HepG2 (cell line): Measurements from ENCODE around the gene ZNF225. TPM values are rescaled to one million over a fixed set of nuclear protein-coding genes. Genes with fewer than 3 reads are reported as not detected.

Experiments
- AKAP8 ChIP-seq: sonication (generic); formaldehyde crosslinking; IDR thresholded peaks from 2 replicates; pipeline ENCODE4 v1.5.1; 2020; ENCODE audit warnings: mild to moderate bottlenecking, missing genetic modification reagents
- ARNTL ChIP-seq: sonication (generic); formaldehyde crosslinking; IDR thresholded peaks from 2 replicates; pipeline ENCODE4 v1.4.0; 2020; ENCODE audit warnings: mild to moderate bottlenecking, missing genetic modification reagents
- DMAP1 ChIP-seq: IDR thresholded peaks from 2 replicates; pipeline ENCODE4 v1.6.1; 2016
- ELF1 ChIP-seq: sonication (generic); formaldehyde crosslinking; IDR thresholded peaks from 2 replicates; pipeline ENCODE4 v1.4.0; 2020; ENCODE audit warnings: missing genetic modification reagents
- GLI4 ChIP-seq: sonication (generic); formaldehyde crosslinking; IDR thresholded peaks from 2 replicates; pipeline ENCODE4 v1.5.1; 2020; ENCODE audit warnings: missing genetic modification reagents, mild to moderate bottlenecking, moderate library complexity, borderline replicate concordance
- GTF2F1 ChIP-seq: fragments of 150-350 bp; IDR thresholded peaks from 2 replicates; pipeline ENCODE4 v1.6.1; 2014; ENCODE audit warnings: low read length
- HMG20A ChIP-seq: IDR thresholded peaks from 2 replicates; pipeline ENCODE4 v1.6.1; 2016; ENCODE audit warnings: borderline replicate concordance
- MEIS1 ChIP-seq: sonication (generic); formaldehyde crosslinking; IDR thresholded peaks from 2 replicates; pipeline ENCODE4 v1.9.0; 2021; ENCODE audit warnings: mild to moderate bottlenecking, missing genetic modification reagents, moderate library complexity, borderline replicate concordance
- NFE2L2 ChIP-seq: fragments of 150-350 bp; IDR thresholded peaks from 2 replicates; pipeline ENCODE4 v1.6.1; 2014; ENCODE audit warnings: low read length
- REL ChIP-seq: sonication (generic); formaldehyde crosslinking; conservative IDR thresholded peaks from 2 replicates; pipeline ENCODE4 v1.8.0; 2022; ENCODE audit warnings: mild to moderate bottlenecking, missing genetic modification reagents, moderate library complexity
- ZBTB21 ChIP-seq: sonication (generic); formaldehyde crosslinking; IDR thresholded peaks from 2 replicates; pipeline ENCODE4 v1.4.0; 2020; ENCODE audit warnings: missing genetic modification reagents
- ZBTB42 ChIP-seq: sonication (generic); formaldehyde crosslinking; IDR thresholded peaks from 2 replicates; pipeline ENCODE4 v1.5.0; 2020; ENCODE audit warnings: mild to moderate bottlenecking, missing genetic modification reagents
- ZBTB8A ChIP-seq: sonication (generic); formaldehyde crosslinking; IDR thresholded peaks from 2 replicates; pipeline ENCODE4 v1.4.0; 2020; ENCODE audit warnings: mild to moderate bottlenecking, low read depth, missing genetic modification reagents, borderline replicate concordance
- ZFP1 ChIP-seq: IDR thresholded peaks from 2 replicates; pipeline ENCODE4 v1.6.1; 2016
- ZFP36L1 ChIP-seq: sonication (generic); formaldehyde crosslinking; IDR thresholded peaks from 2 replicates; pipeline ENCODE4 v1.8.0; 2022; ENCODE audit warnings: mild to moderate bottlenecking, missing genetic modification reagents, moderate library complexity
- ZFYVE20 ChIP-seq: sonication (generic); formaldehyde crosslinking; IDR thresholded peaks from 2 replicates; pipeline ENCODE4 v1.8.0; 2023; ENCODE audit warnings: low read depth, mild to moderate bottlenecking, moderate library complexity, missing genetic modification reagents, borderline replicate concordance
- ZNF224 ChIP-seq: sonication (generic); formaldehyde crosslinking; IDR thresholded peaks from 2 replicates; pipeline ENCODE4 v1.5.0; 2020; ENCODE audit warnings: mild to moderate bottlenecking, missing genetic modification reagents
- ZNF264 ChIP-seq: sonication (generic); formaldehyde crosslinking; IDR thresholded peaks from 2 replicates; pipeline ENCODE4 v1.4.0; 2020; ENCODE audit warnings: missing genetic modification reagents
- ZNF367 ChIP-seq: sonication (generic); formaldehyde crosslinking; IDR thresholded peaks from 2 replicates; pipeline ENCODE4 v1.4.0; 2020; ENCODE audit warnings: missing genetic modification reagents, borderline replicate concordance
- ZNF564 ChIP-seq: sonication (generic); formaldehyde crosslinking; IDR thresholded peaks from 2 replicates; pipeline ENCODE4 v1.8.1; 2023; ENCODE audit warnings: mild to moderate bottlenecking, missing genetic modification reagents
- ZNF644 ChIP-seq: IDR thresholded peaks from 2 replicates; pipeline ENCODE4 v1.6.1; 2016; ENCODE audit warnings: low read depth
- ZNF780A ChIP-seq: sonication (generic); formaldehyde crosslinking; IDR thresholded peaks from 2 replicates; pipeline ENCODE4 v1.8.0; 2022; ENCODE audit warnings: mild to moderate bottlenecking, missing genetic modification reagents, moderate library complexity
- ZNF850 ChIP-seq: sonication (generic); formaldehyde crosslinking; conservative IDR thresholded peaks from 2 replicates; pipeline ENCODE4 v1.9.0; 2021; ENCODE audit warnings: mild to moderate bottlenecking, missing genetic modification reagents
- ZSCAN25 ChIP-seq: sonication (generic); formaldehyde crosslinking; IDR thresholded peaks from 2 replicates; pipeline ENCODE4 v1.8.0; 2022; ENCODE audit warnings: mild to moderate bottlenecking, missing genetic modification reagents
- polyA plus RNA-seq, 8 experiments: library from polyadenylated mRNA; depleted of rRNA in 3 of 8; stranded (reverse) in 7 of 8; unstranded in 1 of 8; fragments of >200 nt; fragmentation: Illumina TruSeq in 4 of 8; extraction: Trizol in 4 of 8; gene quantifications; 2 replicates each; pipeline versions ENCODE4 v1.2.1 to v1.2.3, GENCODE V29; 2011 to 2016; ENCODE audit warnings: low read depth in 4 of 8, missing spikeins in 1 of 8, mixed read lengths in 1 of 8; ENCODE audit not compliant: insufficient read depth in 1 of 8
- total RNA-seq, 5 experiments: library from RNA; depleted of rRNA; stranded (reverse); fragments of >200 nt; fragmentation: Illumina TruSeq; extraction: Trizol; gene quantifications; 2 replicates each; pipeline ENCODE4 v1.2.3, GENCODE V29; 2016; ENCODE audit warnings: low read depth in 1 of 5
- TF ChIP-seq, protein P1 (sequence below), 2 experiments: fragments of 450-650 bp in 1 of 2; sonication (generic) in 1 of 2; formaldehyde crosslinking; IDR thresholded peaks; 2 replicates each; pipeline versions ENCODE4 v1.5.0 to v1.8.0; 2020 to 2022; ENCODE audit warnings: mild to moderate bottlenecking in 1 of 2, missing genetic modification reagents in 1 of 2
- TF ChIP-seq, protein P2 (sequence below): sonication (generic); formaldehyde crosslinking; IDR thresholded peaks from 2 replicates; pipeline ENCODE4 v1.5.0; 2020; ENCODE audit warnings: missing genetic modification reagents
- TF ChIP-seq, protein P3 (sequence below): sonication (generic); formaldehyde crosslinking; IDR thresholded peaks from 2 replicates; pipeline ENCODE4 v1.4.0; 2020; ENCODE audit warnings: mild to moderate bottlenecking, missing genetic modification reagents
- TF ChIP-seq, protein P4 (sequence below): sonication (generic); formaldehyde crosslinking; IDR thresholded peaks from 2 replicates; pipeline ENCODE4 v1.4.0; 2020; ENCODE audit warnings: missing genetic modification reagents

The ZNF225 gene
- total and polyA plus RNA-seq, 2 of the 13 experiments (the other 11 are each of a cell fraction or from before 2014, with no cell fraction given): 0.87 to 3.3 TPM

DNA sequence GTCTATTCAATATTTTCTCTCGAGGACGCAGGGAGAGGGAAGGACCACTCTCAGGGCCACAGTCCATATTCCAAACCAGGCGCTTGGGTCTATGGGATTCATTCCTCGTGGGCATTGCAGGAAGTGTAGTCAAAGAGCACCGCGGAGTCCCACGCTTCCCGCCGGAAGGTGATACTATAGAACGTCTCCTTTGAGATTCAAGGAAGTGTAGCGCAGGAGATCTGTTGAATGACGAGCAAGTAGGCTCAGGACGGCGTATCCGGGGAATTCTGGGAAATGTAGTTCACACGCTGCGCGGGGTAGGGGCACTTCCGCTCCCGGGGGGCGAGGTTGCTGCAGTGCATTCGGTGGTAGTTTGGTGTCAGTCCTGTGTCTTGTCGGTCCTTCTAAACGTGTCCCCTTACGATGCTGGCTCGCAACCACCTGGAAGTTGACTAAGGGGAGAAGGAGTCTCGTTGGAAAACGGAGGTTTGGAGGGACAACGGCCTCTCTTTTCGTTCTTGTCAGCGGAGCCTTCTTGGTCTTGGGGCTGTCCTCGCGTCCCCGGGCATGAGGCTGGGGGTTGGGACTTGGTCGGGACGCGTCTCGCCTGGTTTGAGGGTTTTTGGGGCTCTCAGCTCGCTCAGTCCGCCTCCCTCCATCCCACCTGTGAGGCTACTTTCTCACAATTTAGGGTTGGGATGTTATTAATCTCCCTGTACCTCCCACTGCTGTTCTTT, 41.2 kb upstream of the ZNF225 start, which contains the start of gene ZNF284 (continued):
- TF ChIP-seq ZFYVE20 (CRISPR knock-in tag) (no peak), HMG20A (no peak), MEIS1 (CRISPR knock-in tag) (no peak), ZNF367 (no peak), GLI4 (no peak; the same call in 1 of the 2 replicates), ZBTB8A (CRISPR knock-in tag) (no peak), ZFP1 (CRISPR knock-in tag) (no peak), ZBTB42 (CRISPR knock-in tag) (no peak), ZNF264 (0 out of 2 replicates have a peak, but pooled peaks have one; percentile 13), ZSCAN25 (CRISPR knock-in tag) (no peak; the same call in 1 of the 2 replicates), DMAP1 (CRISPR knock-in tag) (peak; percentile 63), ZNF224 (CRISPR knock-in tag) (no peak), ZBTB21 (peak; percentile 91), ARNTL (CRISPR knock-in tag) (no peak), ZNF780A (CRISPR knock-in tag) (no peak), REL (CRISPR knock-in tag) (no peak), AKAP8 (CRISPR knock-in tag) (no peak), ZNF564 (CRISPR knock-in tag) (0 out of 2 replicates have a peak, but pooled peaks have one; percentile 29), ZNF850 (CRISPR knock-in tag) (no peak), GTF2F1 (no peak), ELF1 (CRISPR knock-in tag) (peak; percentile 97), ZNF644 (no peak), NFE2L2 (no peak), ZFP36L1 (CRISPR knock-in tag) (no peak)
- TF ChIP-seq, protein P1, sequence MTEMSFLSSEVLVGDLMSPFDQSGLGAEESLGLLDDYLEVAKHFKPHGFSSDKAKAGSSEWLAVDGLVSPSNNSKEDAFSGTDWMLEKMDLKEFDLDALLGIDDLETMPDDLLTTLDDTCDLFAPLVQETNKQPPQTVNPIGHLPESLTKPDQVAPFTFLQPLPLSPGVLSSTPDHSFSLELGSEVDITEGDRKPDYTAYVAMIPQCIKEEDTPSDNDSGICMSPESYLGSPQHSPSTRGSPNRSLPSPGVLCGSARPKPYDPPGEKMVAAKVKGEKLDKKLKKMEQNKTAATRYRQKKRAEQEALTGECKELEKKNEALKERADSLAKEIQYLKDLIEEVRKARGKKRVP (CRISPR knock-in tag; IDR thresholded peaks at IDR 0.05): peak in 1 of 2 experiments; percentile 29; a peak in 1 of 4 replicates
- TF ChIP-seq, protein P2, sequence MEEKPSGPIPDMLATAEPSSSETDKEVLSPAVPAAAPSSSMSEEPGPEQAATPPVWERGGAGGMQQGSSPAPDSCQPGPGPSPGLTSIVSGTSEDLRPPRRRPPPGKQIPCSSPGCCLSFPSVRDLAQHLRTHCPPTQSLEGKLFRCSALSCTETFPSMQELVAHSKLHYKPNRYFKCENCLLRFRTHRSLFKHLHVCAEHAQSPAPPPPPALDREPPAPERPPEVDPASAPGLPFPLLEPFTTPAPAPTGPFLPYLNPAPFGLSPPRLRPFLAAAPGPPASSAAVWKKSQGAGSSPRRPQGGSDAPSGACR (CRISPR knock-in tag): no peak
- TF ChIP-seq, protein P3, sequence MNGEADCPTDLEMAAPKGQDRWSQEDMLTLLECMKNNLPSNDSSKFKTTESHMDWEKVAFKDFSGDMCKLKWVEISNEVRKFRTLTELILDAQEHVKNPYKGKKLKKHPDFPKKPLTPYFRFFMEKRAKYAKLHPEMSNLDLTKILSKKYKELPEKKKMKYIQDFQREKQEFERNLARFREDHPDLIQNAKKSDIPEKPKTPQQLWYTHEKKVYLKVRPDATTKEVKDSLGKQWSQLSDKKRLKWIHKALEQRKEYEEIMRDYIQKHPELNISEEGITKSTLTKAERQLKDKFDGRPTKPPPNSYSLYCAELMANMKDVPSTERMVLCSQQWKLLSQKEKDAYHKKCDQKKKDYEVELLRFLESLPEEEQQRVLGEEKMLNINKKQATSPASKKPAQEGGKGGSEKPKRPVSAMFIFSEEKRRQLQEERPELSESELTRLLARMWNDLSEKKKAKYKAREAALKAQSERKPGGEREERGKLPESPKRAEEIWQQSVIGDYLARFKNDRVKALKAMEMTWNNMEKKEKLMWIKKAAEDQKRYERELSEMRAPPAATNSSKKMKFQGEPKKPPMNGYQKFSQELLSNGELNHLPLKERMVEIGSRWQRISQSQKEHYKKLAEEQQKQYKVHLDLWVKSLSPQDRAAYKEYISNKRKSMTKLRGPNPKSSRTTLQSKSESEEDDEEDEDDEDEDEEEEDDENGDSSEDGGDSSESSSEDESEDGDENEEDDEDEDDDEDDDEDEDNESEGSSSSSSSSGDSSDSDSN: 0 out of 2 replicates have a peak, but pooled peaks have one; percentile 37
- TF ChIP-seq, protein P4, sequence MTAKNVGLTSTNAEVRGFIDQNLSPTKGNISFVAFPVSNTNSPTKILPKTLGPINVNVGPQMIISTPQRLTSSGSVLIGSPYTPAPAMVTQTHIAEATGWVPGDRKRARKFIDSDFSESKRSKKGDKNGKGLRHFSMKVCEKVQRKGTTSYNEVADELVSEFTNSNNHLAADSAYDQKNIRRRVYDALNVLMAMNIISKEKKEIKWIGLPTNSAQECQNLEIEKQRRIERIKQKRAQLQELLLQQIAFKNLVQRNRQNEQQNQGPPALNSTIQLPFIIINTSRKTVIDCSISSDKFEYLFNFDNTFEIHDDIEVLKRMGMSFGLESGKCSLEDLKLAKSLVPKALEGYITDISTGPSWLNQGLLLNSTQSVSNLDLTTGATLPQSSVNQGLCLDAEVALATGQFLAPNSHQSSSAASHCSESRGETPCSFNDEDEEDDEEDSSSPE (CRISPR knock-in tag): peak; percentile 59; the same call in 1 of the 2 replicates
